PFSK-1 (cell line): ENCODE measurements around the gene TAF4B.

Experiments used
- FOXP2 ChIP-seq: optimal IDR thresholded peaks from 2 replicates; pipeline ENCODE3; 2011; ENCODE audit warnings: borderline replicate concordance, control low read depth, inconsistent platforms; ENCODE audit not compliant: insufficient read depth; ENCODE audit errors: extremely low read length, extremely low read depth
- POLR2AphosphoS5 ChIP-seq: IDR thresholded peaks from 2 replicates; pipeline ENCODE4 v1.6.1; 2012; ENCODE audit warnings: low read depth, mild to moderate bottlenecking, control low read depth, low read length, moderate library complexity
- REST ChIP-seq, 2 experiments: IDR thresholded peaks; 2 replicates each; pipeline versions ENCODE4 v1.6.1 to v1.8.0; 2011 to 2012; ENCODE audit warnings: low read depth in 2 of 2, low read length in 2 of 2, control low read depth in 1 of 2, inconsistent platforms in 1 of 2, mild to moderate bottlenecking in 1 of 2, moderate library complexity in 1 of 2; ENCODE audit not compliant: insufficient read depth in 1 of 2
- SIN3A ChIP-seq: IDR thresholded peaks from 2 replicates; pipeline ENCODE4 v1.6.1; 2012; ENCODE audit warnings: mild to moderate bottlenecking, low read length, moderate library complexity, borderline replicate concordance; ENCODE audit not compliant: insufficient read depth
- TAF1 ChIP-seq: IDR thresholded peaks from 2 replicates; pipeline ENCODE4 v1.6.1; 2012; ENCODE audit warnings: low read length, control low read depth, borderline replicate concordance; ENCODE audit not compliant: insufficient read depth

TAF4B gene

DNA sequence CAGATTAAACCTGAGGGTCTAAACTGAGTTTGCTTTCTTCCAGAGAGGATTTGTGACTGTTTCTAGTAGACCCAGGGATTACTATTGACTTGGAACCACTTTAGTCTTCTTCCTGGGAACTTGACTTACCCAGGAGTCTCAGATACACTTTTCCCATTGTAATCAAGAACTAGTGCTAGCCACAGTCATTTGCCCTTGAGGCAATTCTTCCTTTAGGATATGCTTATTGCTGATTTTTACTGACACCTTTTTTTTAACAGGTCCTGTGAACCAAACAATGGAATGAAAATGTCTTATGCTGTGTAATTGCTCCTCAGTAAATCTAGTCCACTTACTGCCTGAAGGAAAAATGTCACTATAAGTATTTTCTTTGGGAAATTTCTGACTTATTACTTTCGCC lies 78.3 kb downstream of the TAF4B start:
- TF ChIP-seq SIN3A (no peak), TAF1 (no peak), FOXP2 (no peak), POLR2AphosphoS5 (no peak), REST (IDR thresholded peaks at IDR 0.05; ENCODE audit: insufficient read depth in 1 of 2, low read depth in 2 of 2, low read length in 2 of 2) (no peak)

- TF ChIP-seq FOXP2 (no peak), POLR2AphosphoS5 (no peak), SIN3A (no peak), REST (IDR thresholded peaks at IDR 0.05; ENCODE audit: insufficient read depth in 1 of 2, low read depth in 2 of 2, low read length in 2 of 2) (no peak), TAF1 (no peak)
Observed at GRCh38 chr18:26307161-26307773, 81.0 kb downstream of the TAF4B start.

GRCh38 chr18:26309281-26309680 lies 83.0 kb downstream of the TAF4B start:
- TF ChIP-seq FOXP2 (no peak), TAF1 (no peak), REST (IDR thresholded peaks at IDR 0.05; ENCODE audit: insufficient read depth in 1 of 2, low read depth in 2 of 2, low read length in 2 of 2) (no peak), SIN3A (no peak), POLR2AphosphoS5 (no peak)

DNA sequence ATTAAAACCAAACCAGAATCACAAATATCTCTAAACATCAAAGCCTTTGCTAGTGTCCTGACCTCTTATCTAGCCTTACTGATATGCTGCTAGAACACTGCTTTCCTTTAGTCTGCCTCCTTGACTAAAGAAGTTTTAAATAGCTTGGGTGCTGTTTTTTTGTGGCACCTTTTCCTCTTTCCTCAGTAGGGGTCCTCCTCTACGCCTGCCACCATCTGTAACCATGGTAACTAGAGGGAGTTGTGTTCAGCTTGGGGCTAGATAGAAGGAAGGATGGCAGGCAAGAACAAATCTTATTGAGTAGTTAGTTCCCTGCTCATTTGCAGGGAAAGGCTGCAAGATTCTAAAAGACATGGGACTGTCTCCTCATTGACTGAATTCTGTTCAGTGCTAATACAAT lies 86.0 kb downstream of the TAF4B start:
- no peak for TF ChIP-seq REST (IDR thresholded peaks at IDR 0.05; ENCODE audit: insufficient read depth in 1 of 2, low read depth in 2 of 2, low read length in 2 of 2)

- TF ChIP-seq TAF1: no peak
- no peak for TF ChIP-seq SIN3A
- no peak for TF ChIP-seq POLR2AphosphoS5
Observed at GRCh38 chr18:26317398-26317797, 91.2 kb downstream of the TAF4B start.
